ENCODE data around the gene TERT. TPM values are rescaled to one million over a fixed set of nuclear protein-coding genes. Genes with fewer than 3 reads are reported as not detected.

Gene TERT
- total and polyA plus RNA-seq, 2 of the 8 experiments (the other 6 are each of a cell fraction or from before 2014, with no cell fraction given): 13.1 to 23.1 TPM

- Histone ChIP-seq H3K23me2 (ENCODE audit: low read depth, low read length) (no peaks in the 10 kb centered on the region), H3K56ac (replicated peaks; ENCODE audit: insufficient read length, low read depth, low read length) (no peak overlapping the region), H3K4ac (replicated peaks; ENCODE audit: insufficient read length, low read depth, low read length) (no peak overlapping the region), H2AK5ac (ENCODE audit: low read depth, low read length) (no peak overlapping the region), H3K14ac (ENCODE audit: insufficient read length) (no peak overlapping the region), H3K4me1 (replicated peaks in 1 of 4; ENCODE audit: control insufficient read depth in 3 of 4, insufficient read depth in 4 of 4, low read length in 3 of 4) (no peaks in the 10 kb centered on the region), H4K5ac (ENCODE audit: insufficient read length, low read depth, low read length) (no peak overlapping the region), H2AFZ (ENCODE audit: low read length) (no peak overlapping the region), H3K36me3 (ENCODE audit: control insufficient read depth in 2 of 4, insufficient read depth in 4 of 4, low read length in 3 of 4) (peaks cover 32 to 71% (median 60%) of the 10 kb centered on the region in 4 experiments; a peak in 7 of 8 replicates), H2BK15ac (ENCODE audit: low read length) (no peak overlapping the region), H4K91ac (replicated peaks; ENCODE audit: insufficient read length, low read length) (no peak overlapping the region), H3K27me3 (replicated peaks in 1 of 4; ENCODE audit: control insufficient read depth in 3 of 4, extremely low read depth in 1 of 4, insufficient read depth in 3 of 4, low read length in 3 of 4) (no peaks in the 10 kb centered on the region), H2BK120ac (replicated peaks; ENCODE audit: low read depth, low read length) (no peak overlapping the region), H4K8ac (ENCODE audit: extremely low read depth, insufficient read depth, low read length) (no peak overlapping the region), H3K9ac (replicated peaks in 1 of 4; ENCODE audit: extremely low read depth in 1 of 4, low read depth in 3 of 4, low read length in 3 of 4) (no peak overlapping the region), H3K18ac (ENCODE audit: extremely low read depth, low read length) (no peak overlapping the region), H4K20me1 (replicated peaks in 1 of 2; ENCODE audit: control insufficient read depth in 1 of 2, insufficient read depth in 2 of 2, low read length in 2 of 2) (peaks cover 10 to 27% of the 10 kb centered on the region in 2 experiments), H3K4me3 (ENCODE audit: extremely low read depth in 1 of 4, insufficient read depth in 2 of 4, low read depth in 3 of 4, low read length in 4 of 4) (no peak overlapping the region), H3K9me3 (ENCODE audit: insufficient read depth in 2 of 2, low read depth in 1 of 2, low read length in 1 of 2) (no peaks in the 10 kb centered on the region), H3K79me2 (ENCODE audit: control insufficient read depth in 1 of 2, insufficient read depth in 2 of 2, low read length in 2 of 2) (no peaks in the 10 kb centered on the region), H3K79me1 (ENCODE audit: low read depth, low read length) (peaks cover 7% of the 10 kb centered on the region; the same call in 1 of the 2 replicates), H2BK12ac (ENCODE audit: low read depth, low read length) (no peak overlapping the region), H3K27ac (ENCODE audit: low read depth, low read length) (no peak overlapping the region), H3K23ac (ENCODE audit: insufficient read length) (no peak overlapping the region), H2BK20ac (ENCODE audit: low read length) (no peak overlapping the region), H2BK5ac (ENCODE audit: low read depth, low read length) (no peak overlapping the region), H3K4me2 (ENCODE audit: insufficient read depth in 1 of 2, low read depth in 2 of 2, low read length in 2 of 2) (no peak overlapping the region)
- DNase-seq (ENCODE audit: low read depth in 1 of 2, low spot score in 2 of 2) (no peak), FAIRE-seq (no peak)
- ChIA-PET POLR2A (ENCODE audit: partially characterized antibody) (interaction anchor here (1.8 kb wide), 1 partner anchor 18 kb away, joined by 6 read pairs; no protein-coding TSS in a partner anchor), CTCF (ENCODE audit: partially characterized antibody) (interaction anchor here (1.1 kb wide), 1 partner anchor 12 kb away, joined by 3 read pairs; no protein-coding TSS in a partner anchor)
- no peak for TF ChIP-seq USF2 (IDR thresholded peaks at IDR 0.05; ENCODE audit: low read length)
- no peak for TF ChIP-seq ASH2L (IDR thresholded peaks at IDR 0.05; ENCODE audit: low read length)
- TF ChIP-seq CHD1 (IDR thresholded peaks at IDR 0.05; ENCODE audit: low read depth, low read length): no peak
- TF ChIP-seq NRF1 (IDR thresholded peaks at IDR 0.05; ENCODE audit: low read depth, low read length): no peak
- WGBS, 2 experiments (ENCODE audit: extremely low coverage in 1 of 2, insufficient coverage in 1 of 2, insufficient read length in 1 of 2, insufficient replicate concordance in 2 of 2, low coverage in 1 of 2, low lambda C conversion rate in 2 of 2, missing lambda C conversion rate in 1 of 2): 95% methylated on average over 14 of the region's 14 CpGs; no CpG with 5 or more reads in 1 of the 2 experiments
These were observed 41.3 kb upstream of the TERT start for GRCh38 chr5:1336106-1336561.
